ENCODE results near the gene RBL2. TPM values are rescaled to one million over a fixed set of nuclear protein-coding genes. Genes with fewer than 3 reads are reported as not detected.

The RBL2 gene
- total and polyA plus RNA-seq, 2 donors (not counting 3 experiments of a cell fraction or from before 2014, with no cell fraction given): 22.5 to 30.7 TPM

- H3K79me2 ChIP-seq (ENCODE audit: control insufficient read depth, insufficient read depth, low read length): no peaks in the 10 kb centered on the region
- no peak overlapping the region for H3K4me2 ChIP-seq (ENCODE audit: insufficient read depth, low read length)
- peaks cover 6% of the 10 kb centered on the region for H3K4me1 ChIP-seq (ENCODE audit: control insufficient read depth, extremely low read depth, insufficient read depth, low read length)
- no peak overlapping the region for H3K27ac ChIP-seq (ENCODE audit: insufficient read depth, low read depth, low read length)
- no peak overlapping the region for H2AFZ ChIP-seq (ENCODE audit: low read depth, low read length)
- no TSS peak for BruUV-seq (replicated peaks)
- H3K27me3 ChIP-seq (ENCODE audit: control insufficient read depth in 2 of 2, insufficient read depth in 2 of 2, low read length in 2 of 2): no peaks in the 10 kb centered on the region
- FAIRE-seq (peak; percentile 85), DNase-seq (ENCODE audit: low read depth, low spot score) (peak; percentile 83)
- peaks cover 5 to 7% of the 10 kb centered on the region in 2 experiments for H3K36me3 ChIP-seq (ENCODE audit: control insufficient read depth in 2 of 2, extremely low read depth in 1 of 2, insufficient read depth in 2 of 2, low read length in 2 of 2)
- H3K4me3 ChIP-seq (replicated peaks in 1 of 3; ENCODE audit: insufficient read depth in 1 of 3, low read depth in 1 of 3, low read length in 3 of 3): no peak overlapping the region
- intact Hi-C loops (cut with micrococcal nuclease): no loop called here
- H3K9ac ChIP-seq (replicated peaks; ENCODE audit: extremely low read depth, insufficient read depth, low read length): no peak overlapping the region
- CTCF ChIA-PET: interaction anchor here (1.0 to 1.4 kb wide), 2 partner anchors 14 to 19 kb away, joined by 3 read pairs; no protein-coding TSS in a partner anchor
- H3K9me3 ChIP-seq (replicated peaks; ENCODE audit: control insufficient read depth, insufficient read depth, low read length): no peaks in the 10 kb centered on the region
- dilution Hi-C loops (cut with MboI; ENCODE audit: extremely low pct_ligation_motif_present, low sequenced_read_pairs): no loop called here
- POLR2A ChIA-PET: interaction anchor here (0.6 kb wide), 1 partner anchor 77 kb away, joined by 11 read pairs; no protein-coding TSS in a partner anchor
- no peaks in the 10 kb centered on the region for H3K9me1 ChIP-seq (replicated peaks; ENCODE audit: control insufficient read depth, extremely low read depth, insufficient read depth, low read length)
- peak; percentile 12 for TF ChIP-seq GATA2 (IDR thresholded peaks at IDR 0.05; ENCODE audit: insufficient read depth, insufficient read length, low read depth, low read length)
- TF ChIP-seq FOS (IDR thresholded peaks at IDR 0.05; ENCODE audit: borderline replicate concordance, insufficient read depth, low read length): peak; percentile 73
- TF ChIP-seq MAX (IDR thresholded peaks at IDR 0.05; ENCODE audit: insufficient read depth, insufficient read length): no peak
- no peaks in the 10 kb centered on the region for H4K20me1 ChIP-seq (replicated peaks; ENCODE audit: control insufficient read depth, extremely low read depth, insufficient read depth, low read length)
These were observed 31.5 kb downstream of the RBL2 start for GRCh38 chr16:53465606-53466280.

DNA sequence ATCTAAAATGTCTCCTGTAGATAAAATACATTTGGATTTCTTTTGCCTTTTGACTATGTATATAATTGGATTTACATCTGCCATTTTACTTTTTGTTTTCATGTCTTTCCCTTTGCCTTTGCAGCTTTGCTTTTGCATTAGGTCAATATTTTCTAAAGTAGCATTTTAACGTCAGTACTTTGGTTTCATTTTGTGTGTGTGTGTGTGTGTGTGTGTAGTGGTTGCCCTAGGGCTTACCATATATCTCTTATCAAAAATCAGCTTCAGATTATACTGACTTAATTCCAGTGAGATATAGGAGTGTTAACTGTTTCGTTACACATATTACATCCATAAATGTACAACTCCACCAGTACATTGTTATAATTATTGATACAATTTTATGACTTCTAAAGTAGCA, 42.6 kb downstream of the RBL2 start:
- no TSS peak for BruUV-seq (replicated peaks)
- intact Hi-C loops (cut with micrococcal nuclease): no loop called here
- no peak overlapping the region for H3K4me3 ChIP-seq (replicated peaks in 1 of 3; ENCODE audit: insufficient read depth in 1 of 3, low read depth in 1 of 3, low read length in 3 of 3)
- H3K9me3 ChIP-seq (replicated peaks; ENCODE audit: control insufficient read depth, insufficient read depth, low read length): no peaks in the 10 kb centered on the region
- no peaks in the 10 kb centered on the region for H3K9me1 ChIP-seq (replicated peaks; ENCODE audit: control insufficient read depth, extremely low read depth, insufficient read depth, low read length)
- ChIA-PET CTCF (no interaction called here), POLR2A (no interaction called here)
- no peaks in the 10 kb centered on the region for H3K27me3 ChIP-seq (ENCODE audit: control insufficient read depth in 2 of 2, insufficient read depth in 2 of 2, low read length in 2 of 2)
- H4K20me1 ChIP-seq (replicated peaks; ENCODE audit: control insufficient read depth, extremely low read depth, insufficient read depth, low read length): no peaks in the 10 kb centered on the region
- no peak overlapping the region for H3K4me2 ChIP-seq (ENCODE audit: insufficient read depth, low read length)
- H3K79me2 ChIP-seq (ENCODE audit: control insufficient read depth, insufficient read depth, low read length): no peaks in the 10 kb centered on the region
- dilution Hi-C loops (cut with MboI; ENCODE audit: extremely low pct_ligation_motif_present, low sequenced_read_pairs): no loop called here
- DNase-seq (ENCODE audit: low read depth, low spot score): no peak
- no peak overlapping the region for H3K27ac ChIP-seq (ENCODE audit: insufficient read depth, low read depth, low read length)
- no peak for FAIRE-seq
- peaks cover 2 to 7% of the 10 kb centered on the region in 2 experiments for H3K36me3 ChIP-seq (ENCODE audit: control insufficient read depth in 2 of 2, extremely low read depth in 1 of 2, insufficient read depth in 2 of 2, low read length in 2 of 2)
- H3K9ac ChIP-seq (replicated peaks; ENCODE audit: extremely low read depth, insufficient read depth, low read length): no peak overlapping the region
- TF ChIP-seq EZH2 (IDR thresholded peaks at IDR 0.05; ENCODE audit: borderline replicate concordance, low read depth, low read length, severe bottlenecking) (no peak), MAX (IDR thresholded peaks at IDR 0.05; ENCODE audit: insufficient read depth, insufficient read length) (no peak)
- no peak overlapping the region for H2AFZ ChIP-seq (ENCODE audit: low read depth, low read length)
- H3K4me1 ChIP-seq (ENCODE audit: control insufficient read depth, extremely low read depth, insufficient read depth, low read length): peaks cover 5% of the 10 kb centered on the region

All from endothelial cell of umbilical vein (primary cell).